OCI-LY7 (cell line): ENCODE measurements around the gene AATF. TPM values are rescaled to one million over a fixed set of nuclear protein-coding genes. Genes with fewer than 3 reads are reported as not detected.

Experiments used
- Bru-seq: library from RNA; stranded (reverse); fragments of 400-500 nt; gene quantifications from one replicate; lab custom pipeline; 2021; lab: Mats Ljungman, UMichigan
- BruChase-seq, 2 experiments: library from RNA; stranded (reverse); fragments of 400-500 nt; gene quantifications; one replicate each; lab custom pipeline; 2021; lab: Mats Ljungman, UMichigan
- BruUV-seq: library from RNA; stranded (reverse); fragments of 400-500 nt; replicated peaks from 2 replicates; lab custom pipeline; 2021; lab: Mats Ljungman, UMichigan
- CTCF ChIA-PET: fragments of 300-600 bp; sonication (Branson Sonifier 250); formaldehyde crosslinking; loops from one replicate; lab custom pipeline; 2022; ENCODE audit warnings: antibody characterized with exemption; ENCODE audit not compliant: unreplicated experiment; lab: Charles Lee
- POLR2A ChIA-PET: fragments of 300-600 bp; sonication (Branson Sonifier 250); formaldehyde crosslinking; loops from one replicate; lab custom pipeline; 2022; ENCODE audit warnings: antibody characterized with exemption; lab: Charles Lee
- DNase-seq: peaks from one replicate; pipeline ENCODE4 v3.0.0-alpha.2; 2015; ENCODE audit warnings: low spot score
- H2AFZ ChIP-seq: fragments of 200-600 bp; sonication (generic), shearing (Covaris generic); 2 replicates; pipeline ENCODE4 v1.6.1; 2014; ENCODE audit warnings: mild to moderate bottlenecking, antibody characterized with exemption, low read length, moderate library complexity
- H3K27ac ChIP-seq: fragments of 200-600 bp; sonication (generic); 2 replicates; pipeline ENCODE4 v1.5.1; 2014; ENCODE audit warnings: mixed run types, low read depth, mild to moderate bottlenecking, moderate library complexity, low read length, inconsistent platforms; ENCODE audit not compliant: poor library complexity, severe bottlenecking
- H3K36me3 ChIP-seq: fragments of 200-600 bp; sonication (generic); 2 replicates; pipeline ENCODE4 v1.6.1; 2014; ENCODE audit warnings: mild to moderate bottlenecking, antibody characterized with exemption, low read length, moderate library complexity, mixed read lengths; ENCODE audit not compliant: insufficient read depth
- H3K4me1 ChIP-seq: fragments of 200-600 bp; sonication (generic); 2 replicates; pipeline ENCODE4 v1.5.1; 2014; ENCODE audit warnings: mild to moderate bottlenecking, low read length; ENCODE audit not compliant: insufficient read depth, poor library complexity, severe bottlenecking
- H3K4me2 ChIP-seq: fragments of 200-600 bp; sonication (generic); 2 replicates; pipeline ENCODE4 v1.6.1; 2014; ENCODE audit warnings: mild to moderate bottlenecking, low read length
- H3K4me3 ChIP-seq: fragments of 200-600 bp; sonication (generic); 2 replicates; pipeline ENCODE4 v1.5.1; 2014; ENCODE audit warnings: mild to moderate bottlenecking, low read depth, low read length; ENCODE audit not compliant: poor library complexity, severe bottlenecking
- H3K79me2 ChIP-seq: fragments of 200-600 bp; sonication (generic); 2 replicates; pipeline ENCODE4 v1.6.1; 2016; ENCODE audit warnings: low read depth, mild to moderate bottlenecking, low read length, moderate library complexity, mixed read lengths; ENCODE audit not compliant: insufficient read depth
- H3K9me2 ChIP-seq: fragments of 200-600 bp; sonication (generic); 2 replicates; pipeline ENCODE4 v1.6.1; 2016; ENCODE audit warnings: mild to moderate bottlenecking, low read length, mixed read lengths; ENCODE audit not compliant: insufficient read depth
- H3K9me3 ChIP-seq: fragments of 200-600 bp; sonication (generic); 2 replicates; pipeline ENCODE4 v1.6.1; 2014; ENCODE audit warnings: mild to moderate bottlenecking, mixed run types, low read length, mixed read lengths
- H4K20me1 ChIP-seq: fragments of 200-600 bp; sonication (generic); 2 replicates; pipeline ENCODE4 v1.6.1; 2014; ENCODE audit warnings: mild to moderate bottlenecking, antibody characterized with exemption, low read length, moderate library complexity, mixed read lengths; ENCODE audit not compliant: insufficient read depth
- EZH2phosphoT487 ChIP-seq: fragments of 200-600 bp; sonication (generic); IDR thresholded peaks from 2 replicates; pipeline ENCODE4 v1.6.1; 2018; ENCODE audit warnings: low read depth, borderline replicate concordance, mild to moderate bottlenecking, mixed run types, antibody characterized with exemption, low read length, moderate library complexity, mixed read lengths
- intact Hi-C: fragments of 100-400 bp; cut with micrococcal nuclease; formaldehyde crosslinking; loops from one replicate; pipeline ENCODE4 v1.10.0; 2022; ENCODE audit not compliant: unreplicated experiment
- long read RNA-seq: library from polyadenylated mRNA; stranded (forward); transcript quantifications from one replicate; pipeline ENCODE4 v2.0.0, GENCODE V29; 2022
- total RNA-seq, 2 experiments: library from RNA; depleted of rRNA in 1 of 2; stranded (reverse); fragments of >200 nt in 1 of 2; shearing (Covaris generic) in 1 of 2; gene quantifications; 2 replicates each; pipeline ENCODE4 v1.2.3, GENCODE V29; 2014 to 2022
- TF ChIP-seq, protein P1 (sequence below): fragments of 200-600 bp; sonication (generic); conservative IDR thresholded peaks from 2 replicates; pipeline ENCODE4 v1.5.1; 2014; ENCODE audit warnings: mild to moderate bottlenecking, antibody characterized with exemption, low read length, moderate library complexity, mixed read lengths

AATF gene, protein sequence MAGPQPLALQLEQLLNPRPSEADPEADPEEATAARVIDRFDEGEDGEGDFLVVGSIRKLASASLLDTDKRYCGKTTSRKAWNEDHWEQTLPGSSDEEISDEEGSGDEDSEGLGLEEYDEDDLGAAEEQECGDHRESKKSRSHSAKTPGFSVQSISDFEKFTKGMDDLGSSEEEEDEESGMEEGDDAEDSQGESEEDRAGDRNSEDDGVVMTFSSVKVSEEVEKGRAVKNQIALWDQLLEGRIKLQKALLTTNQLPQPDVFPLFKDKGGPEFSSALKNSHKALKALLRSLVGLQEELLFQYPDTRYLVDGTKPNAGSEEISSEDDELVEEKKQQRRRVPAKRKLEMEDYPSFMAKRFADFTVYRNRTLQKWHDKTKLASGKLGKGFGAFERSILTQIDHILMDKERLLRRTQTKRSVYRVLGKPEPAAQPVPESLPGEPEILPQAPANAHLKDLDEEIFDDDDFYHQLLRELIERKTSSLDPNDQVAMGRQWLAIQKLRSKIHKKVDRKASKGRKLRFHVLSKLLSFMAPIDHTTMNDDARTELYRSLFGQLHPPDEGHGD
- total RNA-seq (2014; rRNA removed; shearing (Covaris generic)), result 71.7 and 83.5 TPM in 2 replicates
- total RNA-seq (2022), result 88.0 and 94.3 TPM in 2 replicates
- Bru-seq, nascent RNA, result percentile 89 among the genes with signal in this experiment
- percentile 91 among the genes with signal in this experiment for BruChase-seq, experiment 1, labeled RNA remaining after a 6-hour chase
- percentile 84 among the genes with signal in this experiment for BruChase-seq, experiment 2, labeled RNA remaining after a 2-hour chase
- long read RNA-seq, transcript AATF-208 (12 exons, 2,141 nt), result major isoform, 180 of 205 reads
- long read RNA-seq, partial matches to known transcripts, result 13 of 205 reads
- long read RNA-seq, other reads (novel, unspliced or antisense), result 11 of 205 reads

DNA sequence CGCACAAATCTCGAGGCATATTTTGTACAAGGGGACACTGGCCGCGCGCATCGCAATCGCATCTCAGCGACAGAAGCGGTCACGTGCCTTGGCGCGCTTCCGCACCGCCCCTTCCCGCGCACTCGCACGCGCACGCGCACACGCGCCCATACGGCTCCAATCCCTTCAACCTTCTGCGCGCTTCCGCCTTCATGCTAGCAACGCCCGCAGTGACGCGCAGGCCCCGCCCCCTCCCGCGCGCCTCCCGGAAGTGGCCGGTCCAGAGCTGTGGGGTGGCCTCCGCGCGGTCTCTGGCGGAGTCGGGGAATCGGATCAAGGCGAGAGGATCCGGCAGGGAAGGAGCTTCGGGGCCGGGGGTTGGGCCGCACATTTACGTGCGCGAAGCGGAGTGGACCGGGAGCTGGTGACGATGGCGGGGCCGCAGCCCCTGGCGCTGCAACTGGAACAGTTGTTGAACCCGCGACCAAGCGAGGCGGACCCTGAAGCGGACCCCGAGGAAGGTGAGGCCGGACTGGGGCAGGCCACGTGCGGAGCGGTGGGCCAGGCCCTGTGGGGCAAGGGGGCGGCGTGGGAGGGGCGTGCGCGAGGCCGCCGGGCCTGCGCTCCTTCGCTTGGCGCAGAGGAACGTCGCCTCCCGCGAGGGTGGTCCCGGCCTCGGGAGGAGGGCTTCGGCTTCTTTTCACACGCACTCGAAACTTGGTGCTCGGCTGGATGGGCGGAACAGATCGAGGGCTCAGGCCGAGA is at the start of gene AATF:
Gene AATF, plus strand, starts transcription at position 238 of the 744 bp plus-strand sequence. Its CDS starts 172 bp downstream, at position 410.
- Histone ChIP-seq H3K4me3 (peak within 1 kb of the TSS; percentile 91), H3K79me2 (peaks cover 35% of the 10 kb centered on the region), H3K9me2 (no peaks in the 10 kb centered on the region), H3K36me3 (peaks cover 39% of the 10 kb centered on the region), H3K4me1 (peaks cover 24% of the 10 kb centered on the region), H3K27ac (peak within 1 kb of the TSS; percentile 59), H4K20me1 (peaks cover 33% of the 10 kb centered on the region; the same call in 1 of the 2 replicates), H2AFZ (peak within 1 kb of the TSS; percentile 98), H3K9me3 (no peaks in the 10 kb centered on the region), H3K4me2 (peak within 1 kb of the TSS; percentile 93)
- intact Hi-C loops, result loop anchor here (5.0 kb wide), 1 partner anchor 408 kb away; no protein-coding TSS in a partner anchor
- BruUV-seq, result no TSS peak
- TF ChIP-seq EZH2phosphoT487, result no peak
- TF ChIP-seq, protein P1, sequence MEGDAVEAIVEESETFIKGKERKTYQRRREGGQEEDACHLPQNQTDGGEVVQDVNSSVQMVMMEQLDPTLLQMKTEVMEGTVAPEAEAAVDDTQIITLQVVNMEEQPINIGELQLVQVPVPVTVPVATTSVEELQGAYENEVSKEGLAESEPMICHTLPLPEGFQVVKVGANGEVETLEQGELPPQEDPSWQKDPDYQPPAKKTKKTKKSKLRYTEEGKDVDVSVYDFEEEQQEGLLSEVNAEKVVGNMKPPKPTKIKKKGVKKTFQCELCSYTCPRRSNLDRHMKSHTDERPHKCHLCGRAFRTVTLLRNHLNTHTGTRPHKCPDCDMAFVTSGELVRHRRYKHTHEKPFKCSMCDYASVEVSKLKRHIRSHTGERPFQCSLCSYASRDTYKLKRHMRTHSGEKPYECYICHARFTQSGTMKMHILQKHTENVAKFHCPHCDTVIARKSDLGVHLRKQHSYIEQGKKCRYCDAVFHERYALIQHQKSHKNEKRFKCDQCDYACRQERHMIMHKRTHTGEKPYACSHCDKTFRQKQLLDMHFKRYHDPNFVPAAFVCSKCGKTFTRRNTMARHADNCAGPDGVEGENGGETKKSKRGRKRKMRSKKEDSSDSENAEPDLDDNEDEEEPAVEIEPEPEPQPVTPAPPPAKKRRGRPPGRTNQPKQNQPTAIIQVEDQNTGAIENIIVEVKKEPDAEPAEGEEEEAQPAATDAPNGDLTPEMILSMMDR, result no peak
- POLR2A ChIA-PET, result interaction anchor here (0.5 to 0.9 kb wide), 2 partner anchors 22 to 27 kb away, joined by 3 read pairs; no protein-coding TSS in a partner anchor
- CTCF ChIA-PET, result no interaction called here
- DNase-seq, result peak; percentile 97

DNA sequence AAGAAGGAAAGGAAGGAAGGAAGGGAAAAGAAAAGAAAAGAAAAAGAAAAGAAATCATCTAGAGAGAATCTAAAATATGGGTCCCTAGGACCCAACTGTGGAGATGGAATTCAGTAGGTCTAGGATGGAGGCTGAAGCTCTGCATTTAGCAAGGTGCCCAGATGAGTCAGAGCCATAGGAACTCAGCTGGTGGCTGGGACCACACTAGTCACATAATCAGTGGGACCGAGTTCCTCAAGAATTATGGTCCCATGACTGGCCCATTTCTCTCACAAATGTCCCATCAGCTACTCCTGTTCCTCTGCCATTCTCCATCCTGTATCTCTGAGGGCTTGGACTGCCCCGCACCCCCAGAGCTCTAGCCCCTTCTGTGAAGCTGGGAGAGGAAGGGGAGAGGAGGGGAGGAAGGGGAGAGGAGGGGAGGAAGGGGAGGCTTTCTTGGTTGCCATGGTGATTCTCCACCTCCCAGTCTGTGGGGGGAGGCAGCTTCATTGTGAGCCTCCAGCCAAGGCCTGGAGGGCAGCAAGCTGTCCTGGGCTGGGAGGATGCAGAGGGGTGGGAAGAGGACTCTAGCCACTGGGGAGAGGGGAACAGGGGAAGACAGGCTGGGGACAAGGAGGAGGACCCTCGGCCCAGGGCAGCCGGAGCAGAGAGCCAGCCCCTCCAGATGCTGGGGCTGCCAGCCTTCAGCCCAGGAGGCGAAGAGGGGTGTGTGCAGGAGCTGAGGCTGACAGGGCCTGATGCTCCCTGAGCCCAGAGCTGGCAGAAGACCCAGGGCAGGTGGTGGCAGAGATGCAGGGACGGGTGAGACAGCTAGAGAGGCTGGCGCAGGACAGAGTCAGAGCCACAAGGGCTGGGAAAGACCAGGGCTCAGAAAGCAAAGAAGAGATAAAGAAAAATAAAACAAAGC is 49.2 kb upstream of the AATF start:
- CTCF ChIA-PET, result no interaction called here
- no peaks in the 10 kb centered on the region for H3K36me3 ChIP-seq
- no peak overlapping the region for H3K4me2 ChIP-seq
- H3K4me1 ChIP-seq, result no peaks in the 10 kb centered on the region
- no TSS peak for BruUV-seq
- no peak overlapping the region for H3K27ac ChIP-seq
- H4K20me1 ChIP-seq, result no peaks in the 10 kb centered on the region
- no peaks in the 10 kb centered on the region for H3K9me3 ChIP-seq
- H3K79me2 ChIP-seq, result no peaks in the 10 kb centered on the region
- no peak for TF ChIP-seq EZH2phosphoT487
- TF ChIP-seq, protein P1, result no peak
- no peak overlapping the region for H3K4me3 ChIP-seq
- intact Hi-C loops, result no loop called here
- no peak overlapping the region for H2AFZ ChIP-seq
- H3K9me2 ChIP-seq, result no peaks in the 10 kb centered on the region
- POLR2A ChIA-PET, result interaction anchor here (1.1 kb wide), 1 partner anchor 10 kb away, joined by 5 read pairs; no protein-coding TSS in a partner anchor
- no peak for DNase-seq
